Heart left ventricle (tissue), 16 donors: ENCODE measurements around the gene SLC13A4. TPM values are rescaled to one million over a fixed set of nuclear protein-coding genes. Genes with fewer than 3 reads are reported as not detected.

Experiments used
- ATAC-seq, 4 donors: fragments of 200-7000 bp; cut with Tn5 transposase; one replicate each; pipeline ENCODE4 v1.9.1; 2020 to 2022; ENCODE audit warnings: moderate library complexity in 4 of 4, mild to moderate bottlenecking in 3 of 4, moderate number of reproducible peaks in 1 of 4
- DNase-seq, 5 donors: peaks; one replicate each; pipeline ENCODE4 v3.0.0-alpha.2; 2020
- H3K27ac ChIP-seq, 12 donors: fragments of 200-600 bp; sonication (generic) in 4 of 12; one replicate each; pipeline versions ENCODE4 v1.5.0 to v1.8.0; 2016 to 2022; ENCODE audit warnings: mild to moderate bottlenecking in 2 of 12
- H3K27me3 ChIP-seq, 9 donors: fragments of 200-600 bp; sonication (generic) in 2 of 9; one replicate each; pipeline versions ENCODE4 v1.5.1 to v1.8.0; 2016 to 2022; ENCODE audit warnings: mild to moderate bottlenecking in 3 of 9
- H3K36me3 ChIP-seq, 9 donors: fragments of 200-600 bp; sonication (generic) in 2 of 9; one replicate each; pipeline versions ENCODE4 v1.5.0 to v1.8.0; 2018 to 2022; ENCODE audit warnings: mild to moderate bottlenecking in 2 of 9
- H3K4me1 ChIP-seq, 12 donors: fragments of 200-600 bp; sonication (generic) in 4 of 12; one replicate each; pipeline versions ENCODE4 v1.5.0 to v1.8.0; 2016 to 2022; ENCODE audit warnings: mild to moderate bottlenecking in 3 of 12
- H3K4me3 ChIP-seq, 12 donors: fragments of 200-600 bp; sonication (generic) in 4 of 12; one replicate each; pipeline versions ENCODE4 v1.5.0 to v1.8.0; 2017 to 2022; ENCODE audit warnings: mild to moderate bottlenecking in 9 of 12, moderate library complexity in 4 of 12
- H3K9me3 ChIP-seq, 12 donors: fragments of 200-600 bp; sonication (generic) in 4 of 12; one replicate each; pipeline versions ENCODE4 v1.5.0 to v1.8.0; 2016 to 2022; ENCODE audit warnings: mild to moderate bottlenecking in 1 of 12
- CTCF ChIP-seq, 12 donors: fragments of 200-600 bp; sonication (generic) in 4 of 12; IDR thresholded peaks; one replicate each; pipeline versions ENCODE4 v1.5.0 to v1.8.0; 2018 to 2022; ENCODE audit warnings: antibody characterized with exemption in 12 of 12, mild to moderate bottlenecking in 5 of 12
- POLR2A ChIP-seq, 2 donors: fragments of 450-650 bp; IDR thresholded peaks; one replicate each; pipeline ENCODE4 v1.6.1; 2017; ENCODE audit warnings: antibody characterized with exemption in 2 of 2, mild to moderate bottlenecking in 2 of 2, moderate library complexity in 2 of 2
- WGBS, 4 donors: extraction: QIAGEN DNeasy Blood & Tissue Kit in 2 of 4; methylation state at CpG; one replicate each; pipeline versions ENCODE4 v1.1.5 to v1.1.7; 2013 to 2018; 5-methylcytosine and 5-hydroxymethylcytosine counted together
- intact Hi-C, 10 donors: fragments of 100-400 bp; cut with DNase I; formaldehyde crosslinking; loops; one replicate each; pipeline versions ENCODE4 v1.11.1 to v1.14.2; 2022
- polyA plus RNA-seq, 2 donors: library from polyadenylated mRNA; stranded (reverse); fragments of 200-250 nt; gene quantifications; one replicate each; pipeline ENCODE4 v1.2.3, GENCODE V29; 2013
- total RNA-seq, 9 donors: library from RNA; depleted of rRNA in 2 of 9; stranded (reverse); fragments of >200 nt in 2 of 9; fragmentation: NEBNext Ultra II Directional in 3 of 9; extraction: Animal tissue kit (Norgen Biotek cat#: 25700) in 3 of 9; gene quantifications; one replicate each; pipeline versions ENCODE4 v1.1.0 to v1.2.4, GENCODE V29; 2016 to 2023
- donor health status: ischemic (EF 13 %, LVEDD 7.1; RV severe dilation, severe dysfunction).
- donor health status: healthy with polysubstance abuse.
- donor health status: DM: no; HTN: yes; CAD: no.
- donor health status: DM: no; HTN: no; CAD: no.
- donor health status: ischemic (EF 25% LVEDD 6.9; RV normal size, moderate dysfunction).
- donor health status: ischemic (EF 25% LVEDD 5.7; RV mildly dilated, moderate dysfunction).
- donor health status: healthy.
- donor health status: DM: yes; HTN: yes; CAD: no.
- donor health status: ischemic (EF 35%, LVEDD 5.7; RV mildly dilated, moderate dysfunction).
- donor health status: nonischemic (EF 11% LVEDD 7.7; RV severe dilation, severe dysfunction).
- donor health status: DM: yes; HTN: yes; CAD: no.
- donor health status: PGD.
- donor health status: ischemic (EF 29% LVEDD 5.4; RV normal size, mild dysfunction).
- donor health status: nonischemic (EF 23%, LVEDD 6.1; RV moderate dilation, normal function).

SLC13A4 gene
- total and polyA plus RNA-seq, 11 donors: 0.08 to 1.5 (median 0.46) TPM; not detected in 1

- Histone ChIP-seq H3K4me1 (peaks cover 0 to 14% (median 0%) of the 10 kb centered on the region in 12 donors), H3K9me3 (no peaks in the 10 kb centered on the region), H3K27ac (no peak overlapping the region), H3K27me3 (no peaks in the 10 kb centered on the region), H3K36me3 (no peaks in the 10 kb centered on the region), H3K4me3 (no peak overlapping the region)
- no peak for DNase-seq
- 61 to 73% (median 66%) methylated on average over 5 of the region's 5 CpGs for WGBS, 4 donors
- TF ChIP-seq CTCF (IDR thresholded peaks at IDR 0.05) (no peak), POLR2A (IDR thresholded peaks at IDR 0.05) (no peak)
- no peak for ATAC-seq
- intact Hi-C loops: no loop called here
Measured at GRCh38 chr7:135726276-135726788, 1.7 kb downstream of the SLC13A4 start.

- TF ChIP-seq CTCF (IDR thresholded peaks at IDR 0.05) (no peak), POLR2A (IDR thresholded peaks at IDR 0.05) (no peak)
- ATAC-seq (no peak), DNase-seq (no peak)
- WGBS, 4 donors: 90 to 94% (median 92%) methylated on average over 7 of the region's 7 CpGs
- no peak overlapping the region for H3K4me3 ChIP-seq
- intact Hi-C loops: no loop called here
- H3K36me3 ChIP-seq: no peaks in the 10 kb centered on the region
- H3K9me3 ChIP-seq: no peaks in the 10 kb centered on the region
- peaks cover 0 to 8% (median 0%) of the 10 kb centered on the region in 12 donors for H3K4me1 ChIP-seq
- no peaks in the 10 kb centered on the region for H3K27me3 ChIP-seq
- no peak overlapping the region for H3K27ac ChIP-seq
Measured at GRCh38 chr7:135723411-135723810, 4.6 kb downstream of the SLC13A4 start.

GRCh38 chr7:135721198-135721820 lies 6.7 kb downstream of the SLC13A4 start:
- intact Hi-C loops: no loop called here
- ATAC-seq: no peak

GRCh38 chr7:135719688-135720087 lies 8.3 kb downstream of the SLC13A4 start:
- peaks cover 0 to 8% (median 0%) of the 10 kb centered on the region in 12 donors for H3K4me1 ChIP-seq
- no peak for DNase-seq
- no peaks in the 10 kb centered on the region for H3K9me3 ChIP-seq
- no peak for TF ChIP-seq CTCF (IDR thresholded peaks at IDR 0.05)
- TF ChIP-seq POLR2A (IDR thresholded peaks at IDR 0.05): no peak
- 31 to 52% (median 35%) methylated on average over 2 of the region's 2 CpGs for WGBS, 4 donors
- H3K36me3 ChIP-seq: no peaks in the 10 kb centered on the region
- ATAC-seq: no peak
- H3K4me3 ChIP-seq: no peak overlapping the region
- H3K27ac ChIP-seq: no peak overlapping the region
- intact Hi-C loops: no loop called here
- no peaks in the 10 kb centered on the region for H3K27me3 ChIP-seq

More at GRCh38 chr7:135721198-135721820, 6.7 kb downstream of the SLC13A4 start:
- no peak for DNase-seq
- Histone ChIP-seq H3K4me1 (peaks cover 0 to 8% (median 0%) of the 10 kb centered on the region in 12 donors), H3K27me3 (no peaks in the 10 kb centered on the region), H3K9me3 (no peaks in the 10 kb centered on the region), H3K27ac (no peak overlapping the region), H3K4me3 (no peak overlapping the region), H3K36me3 (no peaks in the 10 kb centered on the region)
- TF ChIP-seq CTCF (IDR thresholded peaks at IDR 0.05): no peak
- TF ChIP-seq POLR2A (IDR thresholded peaks at IDR 0.05): no peak
- WGBS, 4 donors: 92 to 97% (median 96%) methylated on average over 16 to 21 of the region's 21 CpGs
